H1 (cell line): ENCODE results near the gene TFCP2L1. TPM values are rescaled to one million over a fixed set of nuclear protein-coding genes. Genes with fewer than 3 reads are reported as not detected.

Experiments
- CTCF ChIA-PET: fragments of 300-600 bp; sonication (Branson Sonifier 250); formaldehyde crosslinking; loops from one replicate; lab custom pipeline; 2021; ENCODE audit not compliant: partially characterized antibody; lab: Charles Lee
- POLR2A ChIA-PET: fragments of 300-600 bp; sonication (Branson Sonifier 250); formaldehyde crosslinking; loops from one replicate; lab custom pipeline; 2021; ENCODE audit warnings: inconsistent platforms; ENCODE audit not compliant: partially characterized antibody; lab: Charles Lee
- DNase-seq, 2 experiments: peaks; one replicate each; pipeline versions ENCODE4 v3.0.0 to v3.0.0-alpha.2; 2010 to 2022; ENCODE audit warnings: low spot score in 2 of 2, low read depth in 1 of 2, mixed read lengths in 1 of 2
- FAIRE-seq: peaks from 2 replicates; lab custom pipeline; 2011; peaks lifted over from hg19 to GRCh38; lab: Jason Lieb, UNC
- H2AFZ ChIP-seq: 2 replicates; pipeline ENCODE4 v1.8.1; 2012; ENCODE audit warnings: low read length, inconsistent platforms
- H2AK5ac ChIP-seq: 2 replicates; pipeline ENCODE4 v1.6.1; 2013; ENCODE audit warnings: low read depth, low read length
- H2BK120ac ChIP-seq: replicated peaks from 2 replicates; pipeline ENCODE3; 2013; ENCODE audit warnings: low read depth, low read length, inconsistent platforms
- H2BK12ac ChIP-seq: 2 replicates; pipeline ENCODE4 v1.6.1; 2013; ENCODE audit warnings: low read depth, low read length
- H2BK15ac ChIP-seq: 2 replicates; pipeline ENCODE4 v1.6.1; 2013; ENCODE audit warnings: low read length
- H2BK20ac ChIP-seq: 2 replicates; pipeline ENCODE4 v1.6.1; 2013; ENCODE audit warnings: low read length
- H2BK5ac ChIP-seq: 2 replicates; pipeline ENCODE4 v1.6.1; 2013; ENCODE audit warnings: low read depth, low read length
- H3K14ac ChIP-seq: 2 replicates; pipeline ENCODE4 v1.6.1; 2013; ENCODE audit warnings: inconsistent platforms; ENCODE audit not compliant: insufficient read length
- H3K18ac ChIP-seq: 2 replicates; pipeline ENCODE4 v1.6.1; 2013; ENCODE audit warnings: low read length; ENCODE audit errors: extremely low read depth
- H3K23ac ChIP-seq: 2 replicates; pipeline ENCODE4 v1.6.1; 2013; ENCODE audit warnings: inconsistent platforms; ENCODE audit not compliant: insufficient read length
- H3K23me2 ChIP-seq: 2 replicates; pipeline ENCODE4 v1.6.1; 2013; ENCODE audit warnings: low read depth, low read length
- H3K27ac ChIP-seq: 2 replicates; pipeline ENCODE4 v1.6.1; 2011; ENCODE audit warnings: low read depth, low read length, inconsistent platforms
- H3K27me3 ChIP-seq, 4 experiments: replicated peaks in 1 of 4; 1 replicate in 1 of 4; 2 replicates in 3 of 4; pipeline versions ENCODE4 v1.6.1 to v1.8.1; 2011 to 2013; ENCODE audit warnings: low read length in 3 of 4, mild to moderate bottlenecking in 3 of 4, inconsistent platforms in 2 of 4, mixed read lengths in 2 of 4, moderate library complexity in 1 of 4; ENCODE audit not compliant: control insufficient read depth in 3 of 4, insufficient read depth in 3 of 4; ENCODE audit errors: extremely low read depth in 1 of 4
- H3K36me3 ChIP-seq, 4 experiments: 2 replicates each; pipeline versions ENCODE4 v1.6.1 to v1.8.1; 2011 to 2013; ENCODE audit warnings: mild to moderate bottlenecking in 4 of 4, low read length in 3 of 4, moderate library complexity in 2 of 4, control low read depth in 1 of 4, inconsistent platforms in 1 of 4; ENCODE audit not compliant: insufficient read depth in 4 of 4, control insufficient read depth in 2 of 4
- H3K4ac ChIP-seq: replicated peaks from 2 replicates; pipeline ENCODE3; 2013; ENCODE audit warnings: low read length, low read depth, mixed read lengths, inconsistent platforms; ENCODE audit not compliant: insufficient read length
- H3K4me1 ChIP-seq, 4 experiments: replicated peaks in 1 of 4; 1 replicate in 1 of 4; 2 replicates in 3 of 4; pipeline versions ENCODE4 v1.6.1 to v1.8.1; 2011 to 2013; ENCODE audit warnings: low read length in 3 of 4, inconsistent platforms in 2 of 4, mixed read lengths in 1 of 4; ENCODE audit not compliant: insufficient read depth in 4 of 4, control insufficient read depth in 3 of 4
- H3K4me2 ChIP-seq, 2 experiments: 2 replicates each; pipeline versions ENCODE4 v1.6.1 to v1.8.1; 2011 to 2013; ENCODE audit warnings: low read depth in 2 of 2, low read length in 2 of 2, control low read depth in 1 of 2, inconsistent platforms in 1 of 2, mild to moderate bottlenecking in 1 of 2; ENCODE audit not compliant: insufficient read depth in 1 of 2
- H3K4me3 ChIP-seq, 4 experiments: fragments of 200-600, 300-600 bp in 1 of 4; sonication (generic), shearing (Covaris generic), sonication (Bioruptor Twin) in 1 of 4; 2 replicates each; pipeline versions ENCODE4 v1.5.1 to v1.8.1; 2011 to 2016; ENCODE audit warnings: low read length in 4 of 4, low read depth in 3 of 4, control low read depth in 2 of 4, inconsistent platforms in 2 of 4, mild to moderate bottlenecking in 2 of 4, mixed read lengths in 1 of 4, moderate library complexity in 1 of 4; ENCODE audit not compliant: insufficient read depth in 2 of 4; ENCODE audit errors: extremely low read depth in 1 of 4
- H3K56ac ChIP-seq: replicated peaks from 2 replicates; pipeline ENCODE3; 2013; ENCODE audit warnings: low read depth, mild to moderate bottlenecking, mixed read lengths, low read length, inconsistent platforms; ENCODE audit not compliant: insufficient read length
- H3K79me1 ChIP-seq: 2 replicates; pipeline ENCODE4 v1.6.1; 2013; ENCODE audit warnings: low read depth, low read length, control low read depth
- H3K79me2 ChIP-seq, 2 experiments: 2 replicates each; pipeline versions ENCODE4 v1.6.1 to v1.8.1; 2012 to 2013; ENCODE audit warnings: low read length in 2 of 2, mild to moderate bottlenecking in 2 of 2, inconsistent platforms in 1 of 2; ENCODE audit not compliant: insufficient read depth in 2 of 2, control insufficient read depth in 1 of 2
- H3K9ac ChIP-seq, 4 experiments: replicated peaks in 1 of 4; 1 replicate in 1 of 4; 2 replicates in 3 of 4; pipeline versions ENCODE4 v1.6.1 to v1.8.1; 2011 to 2013; ENCODE audit warnings: low read depth in 3 of 4, low read length in 3 of 4, control low read depth in 2 of 4, mild to moderate bottlenecking in 2 of 4, moderate library complexity in 2 of 4, inconsistent platforms in 1 of 4; ENCODE audit errors: extremely low read depth in 1 of 4
- H3K9me3 ChIP-seq, 2 experiments: 2 replicates each; pipeline versions ENCODE4 v1.6.1 to v1.8.1; 2012 to 2013; ENCODE audit warnings: mild to moderate bottlenecking in 2 of 2, moderate library complexity in 2 of 2, control low read depth in 1 of 2, inconsistent platforms in 1 of 2, low read depth in 1 of 2, low read length in 1 of 2, mixed read lengths in 1 of 2; ENCODE audit not compliant: insufficient read depth in 2 of 2
- H4K20me1 ChIP-seq, 2 experiments: replicated peaks in 1 of 2; 2 replicates each; pipeline versions ENCODE3 to v1.8.1; 2011 to 2013; ENCODE audit warnings: inconsistent platforms in 2 of 2, low read length in 2 of 2, mild to moderate bottlenecking in 1 of 2; ENCODE audit not compliant: insufficient read depth in 2 of 2, control insufficient read depth in 1 of 2
- H4K5ac ChIP-seq: 2 replicates; pipeline ENCODE4 v1.6.1; 2013; ENCODE audit warnings: low read length, low read depth, mixed read lengths, inconsistent platforms; ENCODE audit not compliant: insufficient read length
- H4K8ac ChIP-seq: 2 replicates; pipeline ENCODE4 v1.8.0; 2013; ENCODE audit warnings: mild to moderate bottlenecking, moderate library complexity, low read length, inconsistent platforms; ENCODE audit not compliant: insufficient read depth; ENCODE audit errors: extremely low read depth
- H4K91ac ChIP-seq: replicated peaks from 2 replicates; pipeline ENCODE3; 2013; ENCODE audit warnings: low read length, mixed read lengths, inconsistent platforms; ENCODE audit not compliant: insufficient read length
- CTCF ChIP-seq, 3 experiments: IDR thresholded peaks; 1 replicate in 2 of 3; 2 replicates in 1 of 3; pipeline versions ENCODE4 v1.5.1 to v1.6.1; 2011; ENCODE audit warnings: low read length in 3 of 3, mild to moderate bottlenecking in 3 of 3, inconsistent platforms in 2 of 3, low read depth in 1 of 3, moderate library complexity in 1 of 3; ENCODE audit not compliant: insufficient read depth in 1 of 3; ENCODE audit errors: control extremely low read depth in 1 of 3
- POLR2AphosphoS5 ChIP-seq: IDR thresholded peaks from 2 replicates; pipeline ENCODE4 v1.6.1; 2011; ENCODE audit warnings: low read depth, low read length
- RFX5 ChIP-seq: IDR thresholded peaks from 2 replicates; pipeline ENCODE4 v1.6.1; 2011; ENCODE audit warnings: low read depth, low read length, improper control_type of control experiment, borderline replicate concordance
- TAF7 ChIP-seq: optimal IDR thresholded peaks from 2 replicates; pipeline ENCODE3; 2011; ENCODE audit warnings: low read depth, mild to moderate bottlenecking, inconsistent platforms, low read length, moderate library complexity, borderline replicate concordance
- TBP ChIP-seq: IDR thresholded peaks from 2 replicates; pipeline ENCODE4 v1.6.1; 2011; ENCODE audit warnings: low read depth, low read length, improper control_type of control experiment
- TCF12 ChIP-seq: IDR thresholded peaks from 2 replicates; pipeline ENCODE4 v1.6.1; 2011; ENCODE audit warnings: low read depth, mild to moderate bottlenecking, low read length
- USF2 ChIP-seq: IDR thresholded peaks from 2 replicates; pipeline ENCODE4 v1.6.1; 2011; ENCODE audit warnings: low read length, improper control_type of control experiment
- WGBS, 2 experiments: shearing (Covaris generic) in 1 of 2; methylation state at CpG; one replicate each; pipeline versions ENCODE4 v1.1.6 to v1.1.7; 2013 to 2015; ENCODE audit warnings: low lambda C conversion rate in 2 of 2, mixed read lengths in 2 of 2, inconsistent platforms in 1 of 2, low coverage in 1 of 2, missing lambda C conversion rate in 1 of 2; ENCODE audit not compliant: insufficient replicate concordance in 2 of 2, insufficient coverage in 1 of 2, insufficient read length in 1 of 2; ENCODE audit errors: extremely low coverage in 1 of 2, missing lambda C conversion rate in 1 of 2; 5-methylcytosine and 5-hydroxymethylcytosine counted together
- polyA plus RNA-seq, 7 experiments: library from polyadenylated mRNA; depleted of rRNA in 3 of 7; stranded (reverse) in 5 of 7; unstranded in 2 of 7; fragments of >200 nt in 5 of 7; fragments of 200-250 nt in 2 of 7; gene quantifications; 1 replicate in 5 of 7; 2 replicates in 1 of 7; 4 replicates in 1 of 7; pipeline versions ENCODE4 v1.2.1 to v1.2.3, GENCODE V29; 2011 to 2013; ENCODE audit warnings: missing spikeins in 2 of 7, mixed read lengths in 2 of 7
- total RNA-seq: library from RNA; stranded (reverse); fragmentation: NEBNext Ultra II Directional; extraction: Animal tissue kit (Norgen Biotek cat#: 25700); gene quantifications from 2 replicates; pipeline ENCODE4 v1.2.1, GENCODE V29; 2021

The TFCP2L1 gene
- total and polyA plus RNA-seq, 2 of the 8 experiments (the other 6 are each of a cell fraction or from before 2014, with no cell fraction given), result 1.5 to 3.8 TPM

GRCh38 chr2:121228521-121228920 is 56.5 kb downstream of the TFCP2L1 start:
- no peak for FAIRE-seq
- Histone ChIP-seq H2AK5ac (no peak overlapping the region), H3K4me3 (no peak overlapping the region)

More at GRCh38 chr2:121228521-121228920, 56.5 kb downstream of the TFCP2L1 start:
- H3K27me3 ChIP-seq, result no peaks in the 10 kb centered on the region
- no peaks in the 10 kb centered on the region for H3K79me2 ChIP-seq
- no peaks in the 10 kb centered on the region for H3K4me1 ChIP-seq
- no peak overlapping the region for H4K5ac ChIP-seq
- no peak overlapping the region for H3K56ac ChIP-seq
- no peaks in the 10 kb centered on the region for H3K23me2 ChIP-seq
- no peak overlapping the region for H4K8ac ChIP-seq
- H2BK5ac ChIP-seq, result no peak overlapping the region; the same call in 1 of the 2 replicates
- H3K27ac ChIP-seq, result no peak overlapping the region
- ChIA-PET CTCF (interaction anchor here (0.6 to 1.2 kb wide), 5 partner anchors 10 to 635 kb away, joined by 3 to 5 read pairs (median 3); no protein-coding TSS in a partner anchor), POLR2A (interaction anchor here (0.6 kb wide), 1 partner anchor 1374 kb away, joined by 3 read pairs; no protein-coding TSS in a partner anchor)
- no peak overlapping the region for H3K4me2 ChIP-seq
- H2BK20ac ChIP-seq, result no peak overlapping the region
- no peaks in the 10 kb centered on the region for H3K36me3 ChIP-seq
- no peak overlapping the region for H3K4ac ChIP-seq
- 82% methylated on average over 4 of the region's 6 CpGs; no CpG with 5 or more reads in 1 of the 2 experiments for WGBS, 2 experiments
- no peaks in the 10 kb centered on the region for H3K79me1 ChIP-seq
- peaks cover 0 to 2% of the 10 kb centered on the region in 2 experiments for H4K20me1 ChIP-seq
- H2BK12ac ChIP-seq, result no peak overlapping the region
- H4K91ac ChIP-seq, result no peak overlapping the region
- H2AFZ ChIP-seq, result no peak overlapping the region
- no peak overlapping the region for H3K14ac ChIP-seq
- H3K9me3 ChIP-seq, result no peaks in the 10 kb centered on the region
- H2BK120ac ChIP-seq, result no peak overlapping the region
- no peak overlapping the region; the same call in 1 of the 2 replicates for H3K18ac ChIP-seq
- no peak overlapping the region for H3K9ac ChIP-seq
- no peak overlapping the region for H2BK15ac ChIP-seq
- no peak for TF ChIP-seq TCF12
- TF ChIP-seq USF2, result no peak
- no peak for TF ChIP-seq POLR2AphosphoS5
- TF ChIP-seq TBP, result no peak
- TF ChIP-seq CTCF (IDR thresholded peaks at IDR 0.05; ENCODE audit: control extremely low read depth in 1 of 3, insufficient read depth in 1 of 3, low read depth in 1 of 3, low read length in 3 of 3), result no peak
- TF ChIP-seq TAF7, result no peak
- no peak for TF ChIP-seq RFX5
- TF ChIP-seq, all 59 proteins: peak for 0
- H3K23ac ChIP-seq, result no peak overlapping the region
- DNase-seq, result no peak
